OCI-LY7 (cell line): ENCODE data around the gene MYO9A. TPM values are rescaled to one million over a fixed set of nuclear protein-coding genes. Genes with fewer than 3 reads are reported as not detected.

Source experiments
- BruUV-seq: library from RNA; stranded (reverse); fragments of 400-500 nt; replicated peaks from 2 replicates; lab custom pipeline; 2021; lab: Mats Ljungman, UMichigan
- CTCF ChIA-PET: fragments of 300-600 bp; sonication (Branson Sonifier 250); formaldehyde crosslinking; loops from one replicate; lab custom pipeline; 2022; ENCODE audit warnings: antibody characterized with exemption; ENCODE audit not compliant: unreplicated experiment; lab: Charles Lee
- POLR2A ChIA-PET: fragments of 300-600 bp; sonication (Branson Sonifier 250); formaldehyde crosslinking; loops from one replicate; lab custom pipeline; 2022; ENCODE audit warnings: antibody characterized with exemption; lab: Charles Lee
- DNase-seq: peaks from one replicate; pipeline ENCODE4 v3.0.0-alpha.2; 2015; ENCODE audit warnings: low spot score
- H2AFZ ChIP-seq: fragments of 200-600 bp; sonication (generic), shearing (Covaris generic); 2 replicates; pipeline ENCODE4 v1.6.1; 2014; ENCODE audit warnings: mild to moderate bottlenecking, antibody characterized with exemption, low read length, moderate library complexity
- H3K27ac ChIP-seq: fragments of 200-600 bp; sonication (generic); 2 replicates; pipeline ENCODE4 v1.5.1; 2014; ENCODE audit warnings: mixed run types, low read depth, mild to moderate bottlenecking, moderate library complexity, low read length, inconsistent platforms; ENCODE audit not compliant: poor library complexity, severe bottlenecking
- H3K36me3 ChIP-seq: fragments of 200-600 bp; sonication (generic); 2 replicates; pipeline ENCODE4 v1.6.1; 2014; ENCODE audit warnings: mild to moderate bottlenecking, antibody characterized with exemption, low read length, moderate library complexity, mixed read lengths; ENCODE audit not compliant: insufficient read depth
- H3K4me1 ChIP-seq: fragments of 200-600 bp; sonication (generic); 2 replicates; pipeline ENCODE4 v1.5.1; 2014; ENCODE audit warnings: mild to moderate bottlenecking, low read length; ENCODE audit not compliant: insufficient read depth, poor library complexity, severe bottlenecking
- H3K4me2 ChIP-seq: fragments of 200-600 bp; sonication (generic); 2 replicates; pipeline ENCODE4 v1.6.1; 2014; ENCODE audit warnings: mild to moderate bottlenecking, low read length
- H3K4me3 ChIP-seq: fragments of 200-600 bp; sonication (generic); 2 replicates; pipeline ENCODE4 v1.5.1; 2014; ENCODE audit warnings: mild to moderate bottlenecking, low read depth, low read length; ENCODE audit not compliant: poor library complexity, severe bottlenecking
- H3K79me2 ChIP-seq: fragments of 200-600 bp; sonication (generic); 2 replicates; pipeline ENCODE4 v1.6.1; 2016; ENCODE audit warnings: low read depth, mild to moderate bottlenecking, low read length, moderate library complexity, mixed read lengths; ENCODE audit not compliant: insufficient read depth
- H3K9me2 ChIP-seq: fragments of 200-600 bp; sonication (generic); 2 replicates; pipeline ENCODE4 v1.6.1; 2016; ENCODE audit warnings: mild to moderate bottlenecking, low read length, mixed read lengths; ENCODE audit not compliant: insufficient read depth
- H3K9me3 ChIP-seq: fragments of 200-600 bp; sonication (generic); 2 replicates; pipeline ENCODE4 v1.6.1; 2014; ENCODE audit warnings: mild to moderate bottlenecking, mixed run types, low read length, mixed read lengths
- H4K20me1 ChIP-seq: fragments of 200-600 bp; sonication (generic); 2 replicates; pipeline ENCODE4 v1.6.1; 2014; ENCODE audit warnings: mild to moderate bottlenecking, antibody characterized with exemption, low read length, moderate library complexity, mixed read lengths; ENCODE audit not compliant: insufficient read depth
- EZH2phosphoT487 ChIP-seq: fragments of 200-600 bp; sonication (generic); IDR thresholded peaks from 2 replicates; pipeline ENCODE4 v1.6.1; 2018; ENCODE audit warnings: low read depth, borderline replicate concordance, mild to moderate bottlenecking, mixed run types, antibody characterized with exemption, low read length, moderate library complexity, mixed read lengths
- intact Hi-C: fragments of 100-400 bp; cut with micrococcal nuclease; formaldehyde crosslinking; loops from one replicate; pipeline ENCODE4 v1.10.0; 2022; ENCODE audit not compliant: unreplicated experiment
- total RNA-seq, 2 experiments: library from RNA; depleted of rRNA in 1 of 2; stranded (reverse); fragments of >200 nt in 1 of 2; shearing (Covaris generic) in 1 of 2; gene quantifications; 2 replicates each; pipeline ENCODE4 v1.2.3, GENCODE V29; 2014 to 2022
- TF ChIP-seq, protein P1 (sequence below): fragments of 200-600 bp; sonication (generic); conservative IDR thresholded peaks from 2 replicates; pipeline ENCODE4 v1.5.1; 2014; ENCODE audit warnings: mild to moderate bottlenecking, antibody characterized with exemption, low read length, moderate library complexity, mixed read lengths

The MYO9A gene
- total RNA-seq, 2 experiments from 2014 or later, result 26.4 to 125 TPM

DNA sequence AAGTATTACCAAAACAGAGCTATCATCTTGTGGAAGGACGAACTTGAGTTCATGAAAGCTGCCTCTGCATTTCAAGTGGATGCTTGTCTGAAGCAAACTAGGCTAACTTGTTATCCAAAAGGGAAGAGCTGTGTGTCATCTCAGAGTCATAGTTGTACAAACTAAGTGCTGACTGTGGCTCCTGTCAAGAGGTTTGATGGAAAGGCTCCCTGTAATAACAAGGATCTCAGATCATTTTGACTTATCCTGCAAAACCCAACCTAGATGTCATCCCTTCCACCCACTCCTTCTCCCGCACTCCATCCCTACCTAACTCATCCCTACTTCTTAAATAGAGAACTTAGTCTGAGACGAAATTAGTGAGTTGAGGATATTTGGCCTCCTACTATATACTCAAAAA is 196.8 kb downstream of the MYO9A start:
- Histone ChIP-seq H2AFZ (no peak overlapping the region), H3K36me3 (no peaks in the 10 kb centered on the region), H3K27ac (no peak overlapping the region), H3K4me3 (no peak overlapping the region), H3K79me2 (no peaks in the 10 kb centered on the region), H3K9me3 (no peaks in the 10 kb centered on the region), H4K20me1 (no peaks in the 10 kb centered on the region), H3K4me1 (no peaks in the 10 kb centered on the region), H3K4me2 (no peak overlapping the region), H3K9me2 (no peaks in the 10 kb centered on the region)
- no peak for DNase-seq
- intact Hi-C loops, result no loop called here
- BruUV-seq, result no TSS peak
- POLR2A ChIA-PET, result interaction anchor here (0.5 kb wide), 1 partner anchor 38 kb away, joined by 3 read pairs; no protein-coding TSS in a partner anchor
- CTCF ChIA-PET, result no interaction called here
- no peak for TF ChIP-seq EZH2phosphoT487
- TF ChIP-seq, protein P1, sequence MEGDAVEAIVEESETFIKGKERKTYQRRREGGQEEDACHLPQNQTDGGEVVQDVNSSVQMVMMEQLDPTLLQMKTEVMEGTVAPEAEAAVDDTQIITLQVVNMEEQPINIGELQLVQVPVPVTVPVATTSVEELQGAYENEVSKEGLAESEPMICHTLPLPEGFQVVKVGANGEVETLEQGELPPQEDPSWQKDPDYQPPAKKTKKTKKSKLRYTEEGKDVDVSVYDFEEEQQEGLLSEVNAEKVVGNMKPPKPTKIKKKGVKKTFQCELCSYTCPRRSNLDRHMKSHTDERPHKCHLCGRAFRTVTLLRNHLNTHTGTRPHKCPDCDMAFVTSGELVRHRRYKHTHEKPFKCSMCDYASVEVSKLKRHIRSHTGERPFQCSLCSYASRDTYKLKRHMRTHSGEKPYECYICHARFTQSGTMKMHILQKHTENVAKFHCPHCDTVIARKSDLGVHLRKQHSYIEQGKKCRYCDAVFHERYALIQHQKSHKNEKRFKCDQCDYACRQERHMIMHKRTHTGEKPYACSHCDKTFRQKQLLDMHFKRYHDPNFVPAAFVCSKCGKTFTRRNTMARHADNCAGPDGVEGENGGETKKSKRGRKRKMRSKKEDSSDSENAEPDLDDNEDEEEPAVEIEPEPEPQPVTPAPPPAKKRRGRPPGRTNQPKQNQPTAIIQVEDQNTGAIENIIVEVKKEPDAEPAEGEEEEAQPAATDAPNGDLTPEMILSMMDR, result no peak

DNA sequence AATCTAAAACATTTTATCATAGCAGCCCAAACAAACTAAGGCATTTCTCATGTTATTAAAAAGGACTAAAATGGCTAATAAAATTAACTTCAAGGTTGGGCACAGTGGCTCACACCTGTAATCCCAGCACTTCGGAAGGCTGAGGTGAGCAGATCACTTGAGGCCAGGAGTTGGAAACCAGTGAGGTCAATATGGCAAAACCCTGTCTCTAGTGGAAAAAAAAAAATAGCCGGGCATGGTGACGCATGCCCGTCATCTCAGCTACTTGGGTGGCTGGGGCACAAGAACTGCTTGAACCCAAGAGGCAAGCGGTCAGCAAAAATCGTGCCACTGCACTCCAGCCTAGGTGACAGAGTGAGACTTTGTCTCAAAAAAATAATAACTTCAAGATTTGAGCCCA is 197.4 kb downstream of the MYO9A start:
- CTCF ChIA-PET, result no interaction called here
- Histone ChIP-seq H3K9me2 (no peaks in the 10 kb centered on the region), H3K27ac (no peak overlapping the region), H4K20me1 (no peaks in the 10 kb centered on the region), H3K79me2 (no peaks in the 10 kb centered on the region), H3K9me3 (no peaks in the 10 kb centered on the region), H3K4me3 (no peak overlapping the region), H3K4me1 (no peaks in the 10 kb centered on the region), H2AFZ (no peak overlapping the region), H3K4me2 (no peak overlapping the region), H3K36me3 (no peaks in the 10 kb centered on the region)
- intact Hi-C loops, result no loop called here
- BruUV-seq, result no TSS peak
- no peak for DNase-seq
- POLR2A ChIA-PET, result no interaction called here
- TF ChIP-seq EZH2phosphoT487, result no peak
- TF ChIP-seq, protein P1, result no peak

DNA sequence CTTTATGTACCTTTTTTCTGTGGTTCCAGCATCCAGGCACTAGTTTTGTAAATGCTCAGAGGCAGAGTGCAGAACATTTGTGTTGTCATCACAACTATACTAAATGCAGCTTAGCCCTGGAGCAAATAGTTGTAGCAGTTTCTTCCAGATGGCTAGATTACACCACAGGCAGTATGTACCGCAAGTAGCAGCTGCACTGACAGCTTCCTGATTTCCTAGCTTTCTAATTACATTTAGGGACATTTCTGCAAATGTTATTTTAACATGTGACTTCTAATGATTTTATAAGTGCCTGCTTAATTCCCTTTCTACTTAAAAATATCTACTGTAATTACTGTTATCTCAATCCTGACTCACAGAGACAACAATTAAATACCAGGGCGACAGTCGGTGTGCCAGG is 201.1 kb downstream of the MYO9A start:
- H3K27ac ChIP-seq, result no peak overlapping the region
- CTCF ChIA-PET, result no interaction called here
- no peaks in the 10 kb centered on the region for H3K9me3 ChIP-seq
- no peaks in the 10 kb centered on the region for H3K9me2 ChIP-seq
- no peak overlapping the region for H3K4me2 ChIP-seq
- POLR2A ChIA-PET, result no interaction called here
- TF ChIP-seq EZH2phosphoT487, result no peak
- TF ChIP-seq, protein P1, result no peak
- no peak for DNase-seq
- no peaks in the 10 kb centered on the region for H3K79me2 ChIP-seq
- no peak overlapping the region for H3K4me3 ChIP-seq
- H4K20me1 ChIP-seq, result no peaks in the 10 kb centered on the region
- intact Hi-C loops, result no loop called here
- BruUV-seq, result no TSS peak
- 0 out of 2 replicates have a peak, but pooled peaks cover 3% of the 10 kb centered on the region for H3K36me3 ChIP-seq
- H3K4me1 ChIP-seq, result no peaks in the 10 kb centered on the region
- no peak overlapping the region for H2AFZ ChIP-seq
